Liver (tissue), 3 donors: ENCODE results near the gene ZFP36L1.

Experiments used
- CTCF ChIP-seq: fragments of 150-350 bp; IDR thresholded peaks from 2 replicates; pipeline ENCODE4 v1.5.1; 2017; ENCODE audit warnings: improper control_type of control experiment, low read depth, low read length; ENCODE audit not compliant: missing input control
- EGR1 ChIP-seq, 2 donors: IDR thresholded peaks; 2 replicates each; pipeline ENCODE4 v1.6.1; 2016 to 2018; ENCODE audit warnings: antibody characterized with exemption in 2 of 2, low read depth in 2 of 2
- FOXA1 ChIP-seq: IDR thresholded peaks from 2 replicates; pipeline ENCODE4 v1.6.1; 2016; ENCODE audit warnings: antibody characterized with exemption
- GABPA ChIP-seq, 2 donors: IDR thresholded peaks in 1 of 2; conservative IDR thresholded peaks in 1 of 2; 2 replicates each; pipeline ENCODE4 v1.6.1; 2016; ENCODE audit warnings: antibody characterized with exemption in 2 of 2, mild to moderate bottlenecking in 1 of 2, moderate library complexity in 1 of 2
- HNF4A ChIP-seq, 2 donors: conservative IDR thresholded peaks; 2 replicates each; pipeline ENCODE4 v1.6.1; 2016; ENCODE audit warnings: antibody characterized with exemption in 2 of 2, mild to moderate bottlenecking in 2 of 2
- HNF4G ChIP-seq: IDR thresholded peaks from 2 replicates; pipeline ENCODE4 v1.6.1; 2016; ENCODE audit warnings: antibody characterized with exemption
- JUND ChIP-seq, 2 donors: IDR thresholded peaks; 2 replicates each; pipeline ENCODE4 v1.6.1; 2016; ENCODE audit warnings: antibody characterized with exemption in 2 of 2
- MAX ChIP-seq: IDR thresholded peaks from 2 replicates; pipeline ENCODE4 v1.6.1; 2016; ENCODE audit warnings: antibody characterized with exemption
- SP1 ChIP-seq: IDR thresholded peaks from 2 replicates; pipeline ENCODE4 v1.6.1; 2018; ENCODE audit warnings: antibody characterized with exemption, mild to moderate bottlenecking
- TAF1 ChIP-seq: conservative IDR thresholded peaks from 2 replicates; pipeline ENCODE4 v1.6.1; 2016; ENCODE audit warnings: antibody characterized with exemption, mild to moderate bottlenecking
- YY1 ChIP-seq: IDR thresholded peaks from 2 replicates; pipeline ENCODE4 v1.6.1; 2016; ENCODE audit warnings: antibody characterized with exemption, mild to moderate bottlenecking
- TF ChIP-seq, protein P1 (sequence below): IDR thresholded peaks from 2 replicates; pipeline ENCODE4 v1.6.1; 2016; ENCODE audit warnings: antibody characterized with exemption, mild to moderate bottlenecking
- TF ChIP-seq, protein P2 (sequence below): IDR thresholded peaks from 2 replicates; pipeline ENCODE4 v1.6.1; 2016; ENCODE audit warnings: antibody characterized with exemption
- donor health status: healthy.
- donor health status: healthy.

DNA sequence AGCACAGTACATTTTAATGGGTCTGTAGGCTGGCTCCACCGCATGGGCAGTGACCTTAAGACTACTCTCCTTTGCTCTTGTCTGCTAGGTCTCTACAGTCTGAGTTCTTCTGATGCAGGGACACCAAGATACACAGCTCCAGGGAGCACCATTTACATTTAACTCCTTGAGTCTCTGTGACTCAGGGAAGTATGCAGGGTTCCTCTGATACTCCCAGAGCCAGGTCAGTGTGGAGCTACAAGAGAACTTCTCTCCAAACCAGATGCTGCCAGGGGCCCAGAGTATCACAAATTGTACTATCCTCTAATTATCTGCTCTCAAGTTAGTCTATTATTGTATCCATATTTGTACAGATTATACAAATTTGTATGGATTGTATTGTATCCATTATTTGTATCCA, 15.2 kb downstream of the ZFP36L1 start:
- TF ChIP-seq HNF4A (conservative IDR thresholded peaks at IDR 0.05) (no peak), JUND (IDR thresholded peaks at IDR 0.05) (no peak), TAF1 (no peak), CTCF (no peak), EGR1 (IDR thresholded peaks at IDR 0.05; ENCODE audit: low read depth in 2 of 2) (no peak), SP1 (no peak), MAX (no peak), GABPA (IDR thresholded peaks at IDR 0.05 in 1 of 2, conservative IDR thresholded peaks at IDR 0.05 in 1 of 2) (no peak), YY1 (no peak), FOXA1 (no peak), HNF4G (no peak)
- TF ChIP-seq, protein P1, sequence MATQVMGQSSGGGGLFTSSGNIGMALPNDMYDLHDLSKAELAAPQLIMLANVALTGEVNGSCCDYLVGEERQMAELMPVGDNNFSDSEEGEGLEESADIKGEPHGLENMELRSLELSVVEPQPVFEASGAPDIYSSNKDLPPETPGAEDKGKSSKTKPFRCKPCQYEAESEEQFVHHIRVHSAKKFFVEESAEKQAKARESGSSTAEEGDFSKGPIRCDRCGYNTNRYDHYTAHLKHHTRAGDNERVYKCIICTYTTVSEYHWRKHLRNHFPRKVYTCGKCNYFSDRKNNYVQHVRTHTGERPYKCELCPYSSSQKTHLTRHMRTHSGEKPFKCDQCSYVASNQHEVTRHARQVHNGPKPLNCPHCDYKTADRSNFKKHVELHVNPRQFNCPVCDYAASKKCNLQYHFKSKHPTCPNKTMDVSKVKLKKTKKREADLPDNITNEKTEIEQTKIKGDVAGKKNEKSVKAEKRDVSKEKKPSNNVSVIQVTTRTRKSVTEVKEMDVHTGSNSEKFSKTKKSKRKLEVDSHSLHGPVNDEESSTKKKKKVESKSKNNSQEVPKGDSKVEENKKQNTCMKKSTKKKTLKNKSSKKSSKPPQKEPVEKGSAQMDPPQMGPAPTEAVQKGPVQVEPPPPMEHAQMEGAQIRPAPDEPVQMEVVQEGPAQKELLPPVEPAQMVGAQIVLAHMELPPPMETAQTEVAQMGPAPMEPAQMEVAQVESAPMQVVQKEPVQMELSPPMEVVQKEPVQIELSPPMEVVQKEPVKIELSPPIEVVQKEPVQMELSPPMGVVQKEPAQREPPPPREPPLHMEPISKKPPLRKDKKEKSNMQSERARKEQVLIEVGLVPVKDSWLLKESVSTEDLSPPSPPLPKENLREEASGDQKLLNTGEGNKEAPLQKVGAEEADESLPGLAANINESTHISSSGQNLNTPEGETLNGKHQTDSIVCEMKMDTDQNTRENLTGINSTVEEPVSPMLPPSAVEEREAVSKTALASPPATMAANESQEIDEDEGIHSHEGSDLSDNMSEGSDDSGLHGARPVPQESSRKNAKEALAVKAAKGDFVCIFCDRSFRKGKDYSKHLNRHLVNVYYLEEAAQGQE: no peak
- TF ChIP-seq, protein P2, sequence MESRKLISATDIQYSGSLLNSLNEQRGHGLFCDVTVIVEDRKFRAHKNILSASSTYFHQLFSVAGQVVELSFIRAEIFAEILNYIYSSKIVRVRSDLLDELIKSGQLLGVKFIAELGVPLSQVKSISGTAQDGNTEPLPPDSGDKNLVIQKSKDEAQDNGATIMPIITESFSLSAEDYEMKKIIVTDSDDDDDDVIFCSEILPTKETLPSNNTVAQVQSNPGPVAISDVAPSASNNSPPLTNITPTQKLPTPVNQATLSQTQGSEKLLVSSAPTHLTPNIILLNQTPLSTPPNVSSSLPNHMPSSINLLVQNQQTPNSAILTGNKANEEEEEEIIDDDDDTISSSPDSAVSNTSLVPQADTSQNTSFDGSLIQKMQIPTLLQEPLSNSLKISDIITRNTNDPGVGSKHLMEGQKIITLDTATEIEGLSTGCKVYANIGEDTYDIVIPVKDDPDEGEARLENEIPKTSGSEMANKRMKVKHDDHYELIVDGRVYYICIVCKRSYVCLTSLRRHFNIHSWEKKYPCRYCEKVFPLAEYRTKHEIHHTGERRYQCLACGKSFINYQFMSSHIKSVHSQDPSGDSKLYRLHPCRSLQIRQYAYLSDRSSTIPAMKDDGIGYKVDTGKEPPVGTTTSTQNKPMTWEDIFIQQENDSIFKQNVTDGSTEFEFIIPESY: no peak
